H9 (cell line): ENCODE measurements around the gene CIDEC. TPM values are rescaled to one million over a fixed set of nuclear protein-coding genes. Genes with fewer than 3 reads are reported as not detected.
"Not testable (repeated sequence)": the region's sequence is repeated elsewhere in the genome, so short reads cannot be mapped to it uniquely, and the experiment has no call there.

Experiments used
- DNase-seq: peaks from one replicate; pipeline ENCODE4 v3.0.0-alpha.2; 2017
- H2AFZ ChIP-seq: one replicate; pipeline ENCODE4 v1.6.1; 2013; ENCODE audit warnings: mild to moderate bottlenecking, low read length, control low read depth, moderate library complexity
- H2AK5ac ChIP-seq: 2 replicates; pipeline ENCODE4 v1.6.1; 2013; ENCODE audit warnings: low read length, control low read depth, mixed read lengths; ENCODE audit not compliant: insufficient read length
- H2BK120ac ChIP-seq: one replicate; pipeline ENCODE4 v1.6.1; 2013; ENCODE audit warnings: low read depth, mild to moderate bottlenecking, low read length, control low read depth, inconsistent platforms; ENCODE audit not compliant: poor library complexity, severe bottlenecking
- H2BK12ac ChIP-seq: 2 replicates; pipeline ENCODE4 v1.6.1; 2013; ENCODE audit warnings: low read length, control low read depth, mixed read lengths, low read depth; ENCODE audit not compliant: insufficient read length
- H2BK15ac ChIP-seq: 2 replicates; pipeline ENCODE4 v1.6.1; 2013; ENCODE audit warnings: low read depth, low read length, control low read depth
- H2BK20ac ChIP-seq: one replicate; pipeline ENCODE4 v1.6.1; 2013; ENCODE audit warnings: low read depth, mild to moderate bottlenecking, low read length, control low read depth, inconsistent platforms; ENCODE audit not compliant: poor library complexity, severe bottlenecking
- H2BK5ac ChIP-seq: 2 replicates; pipeline ENCODE4 v1.6.1; 2013; ENCODE audit warnings: low read length, control low read depth, mixed read lengths; ENCODE audit not compliant: insufficient read length
- H3K14ac ChIP-seq: 2 replicates; pipeline ENCODE4 v1.6.1; 2013; ENCODE audit warnings: low read length, control low read depth; ENCODE audit not compliant: insufficient read depth
- H3K18ac ChIP-seq: 2 replicates; pipeline ENCODE4 v1.6.1; 2013; ENCODE audit warnings: low read depth, mild to moderate bottlenecking, mixed read lengths, low read length, control low read depth; ENCODE audit not compliant: insufficient read length
- H3K23ac ChIP-seq: 2 replicates; pipeline ENCODE4 v1.6.1; 2013; ENCODE audit warnings: low read length, control low read depth, mixed read lengths, low read depth; ENCODE audit not compliant: insufficient read length
- H3K23me2 ChIP-seq: 2 replicates; pipeline ENCODE4 v1.6.1; 2013; ENCODE audit warnings: low read depth, mild to moderate bottlenecking, mixed read lengths, low read length, control low read depth; ENCODE audit not compliant: insufficient read length, poor library complexity, severe bottlenecking
- H3K27ac ChIP-seq: 2 replicates; pipeline ENCODE4 v1.5.1; 2013; ENCODE audit warnings: low read length, control low read depth, mixed read lengths, low read depth; ENCODE audit not compliant: insufficient read length
- H3K27me3 ChIP-seq: 2 replicates; pipeline ENCODE4 v1.6.1; 2013; ENCODE audit warnings: low read length, control low read depth, inconsistent platforms; ENCODE audit not compliant: insufficient read depth
- H3K4ac ChIP-seq: 2 replicates; pipeline ENCODE4 v1.6.1; 2013; ENCODE audit warnings: low read depth, mild to moderate bottlenecking, control low read depth, inconsistent platforms, low read length, moderate library complexity
- H3K4me1 ChIP-seq: 2 replicates; pipeline ENCODE4 v1.6.1; 2013; ENCODE audit warnings: low read length, control low read depth, inconsistent platforms; ENCODE audit not compliant: insufficient read depth
- H3K4me2 ChIP-seq: 2 replicates; pipeline ENCODE4 v1.6.1; 2013; ENCODE audit warnings: low read length, control low read depth, mixed read lengths; ENCODE audit not compliant: insufficient read length, insufficient read depth
- H3K56ac ChIP-seq: 2 replicates; pipeline ENCODE4 v1.6.1; 2013; ENCODE audit warnings: low read depth, mild to moderate bottlenecking, mixed read lengths, low read length, control low read depth; ENCODE audit not compliant: insufficient read length
- H3K79me1 ChIP-seq: 2 replicates; pipeline ENCODE4 v1.6.1; 2013; ENCODE audit warnings: low read depth, mild to moderate bottlenecking, moderate library complexity, low read length, control low read depth, inconsistent platforms; ENCODE audit not compliant: insufficient read depth, poor library complexity, severe bottlenecking
- H3K79me2 ChIP-seq: 2 replicates; pipeline ENCODE4 v1.6.1; 2013; ENCODE audit warnings: low read length, control low read depth, inconsistent platforms; ENCODE audit not compliant: insufficient read depth
- H3K9ac ChIP-seq: 2 replicates; pipeline ENCODE4 v1.6.1; 2013; ENCODE audit warnings: low read length, control low read depth, mixed read lengths; ENCODE audit not compliant: insufficient read length; ENCODE audit errors: extremely low read depth
- H3K9me3 ChIP-seq: one replicate; pipeline ENCODE4 v1.6.1; 2013; ENCODE audit warnings: low read depth, low read length, inconsistent platforms; ENCODE audit not compliant: control insufficient read depth
- H3T11ph ChIP-seq: one replicate; pipeline ENCODE4 v1.6.1; 2013; ENCODE audit warnings: mild to moderate bottlenecking, low read length, control low read depth, inconsistent platforms
- H4K20me1 ChIP-seq: one replicate; pipeline ENCODE4 v1.6.1; 2013; ENCODE audit not compliant: control insufficient read depth, insufficient read length, insufficient read depth
- H4K5ac ChIP-seq: 2 replicates; pipeline ENCODE4 v1.6.1; 2013; ENCODE audit warnings: low read depth, mild to moderate bottlenecking, mixed read lengths, low read length, control low read depth; ENCODE audit not compliant: insufficient read length
- H4K8ac ChIP-seq: replicated peaks from 2 replicates; pipeline ENCODE4 v1.6.1; 2013; ENCODE audit warnings: low read length, control low read depth, mixed read lengths, low read depth; ENCODE audit not compliant: insufficient read length
- H4K91ac ChIP-seq: 2 replicates; pipeline ENCODE4 v1.6.1; 2013; ENCODE audit warnings: low read depth, mild to moderate bottlenecking, moderate library complexity, mixed read lengths, low read length, control low read depth; ENCODE audit not compliant: insufficient read length
- H3K27ac Mint-ChIP-seq, 3 experiments: 2 replicates in 2 of 3; 3 replicates in 1 of 3; pipeline ENCODE4 v1.8.0; 2020 to 2021; ENCODE audit warnings: mixed read lengths in 3 of 3, mild to moderate bottlenecking in 1 of 3, moderate library complexity in 1 of 3
- H3K27me3 Mint-ChIP-seq: 2 replicates; pipeline ENCODE4 v1.8.0; 2021; ENCODE audit warnings: low read depth, mild to moderate bottlenecking, moderate library complexity, mixed read lengths
- H3K36me3 Mint-ChIP-seq, 3 experiments: 2 replicates in 2 of 3; 3 replicates in 1 of 3; pipeline ENCODE4 v1.8.0; 2020 to 2021; ENCODE audit warnings: low read depth in 3 of 3, mixed read lengths in 3 of 3; ENCODE audit not compliant: insufficient read depth in 1 of 3
- H3K4me1 Mint-ChIP-seq, 2 experiments: 2 replicates each; pipeline ENCODE4 v1.8.0; 2020; ENCODE audit warnings: mixed read lengths in 2 of 2
- H3K4me3 Mint-ChIP-seq, 2 experiments: 2 replicates in 1 of 2; 3 replicates in 1 of 2; pipeline ENCODE4 v1.8.0; 2020 to 2021; ENCODE audit warnings: mild to moderate bottlenecking in 2 of 2, mixed read lengths in 2 of 2, moderate library complexity in 1 of 2
- H3K9me3 Mint-ChIP-seq, 2 experiments: 2 replicates in 1 of 2; 3 replicates in 1 of 2; pipeline ENCODE4 v1.8.0; 2020; ENCODE audit warnings: mild to moderate bottlenecking in 2 of 2, mixed read lengths in 2 of 2, moderate library complexity in 1 of 2
- WGBS: extraction: QIAGEN DNeasy Blood & Tissue Kit; methylation state at CpG from one replicate; pipeline ENCODE4 v1.1.7; 2013; ENCODE audit warnings: missing lambda C conversion rate, low lambda C conversion rate, mixed read lengths; ENCODE audit not compliant: insufficient read length; ENCODE audit errors: extremely low coverage; 5-methylcytosine and 5-hydroxymethylcytosine counted together
- total RNA-seq: library from RNA; stranded (reverse); gene quantifications from 2 replicates; pipeline ENCODE4 v1.2.1, GENCODE V29; 2021

Gene CIDEC
- total RNA-seq, 1 experiment from 2014 or later = not detected

- H2BK120ac ChIP-seq, H3K4me1 ChIP-seq, H2BK5ac ChIP-seq, H3K79me1 ChIP-seq, H3K9me3 Mint-ChIP-seq, H3K14ac ChIP-seq, H3K23me2 ChIP-seq, H3K23ac ChIP-seq, H3K18ac ChIP-seq, H3K27me3 ChIP-seq, H3K56ac ChIP-seq, H3K4me3 Mint-ChIP-seq, H3K27ac ChIP-seq, H2AFZ ChIP-seq, H2BK15ac ChIP-seq, H3K79me2 ChIP-seq, H3K9ac ChIP-seq, H3K9me3 ChIP-seq, H3K4me2 ChIP-seq, H2BK12ac ChIP-seq, H2AK5ac ChIP-seq, H4K8ac ChIP-seq, H4K5ac ChIP-seq, H2BK20ac ChIP-seq, H3K4ac ChIP-seq, H4K20me1 ChIP-seq, H4K91ac ChIP-seq, H3T11ph ChIP-seq, H3K27ac Mint-ChIP-seq, DNase-seq, H3K36me3 Mint-ChIP-seq: not testable (repeated sequence)
- H3K27me3 Mint-ChIP-seq = peaks cover 17% of the 10 kb centered on the region
- WGBS = no CpG with 5 or more reads among the region's 6 CpGs
- peaks cover 14 to 18% of the 10 kb centered on the region in 2 experiments for H3K4me1 Mint-ChIP-seq
Observed at GRCh38 chr3:9851383-9851782, 28.7 kb downstream of the CIDEC start.
